ENCODE results near the gene IFT27. TPM values are rescaled to one million over a fixed set of nuclear protein-coding genes. Genes with fewer than 3 reads are reported as not detected.

IFT27 gene
- total RNA-seq, 1 donor from 2014 or later = 21.4 TPM

DNA sequence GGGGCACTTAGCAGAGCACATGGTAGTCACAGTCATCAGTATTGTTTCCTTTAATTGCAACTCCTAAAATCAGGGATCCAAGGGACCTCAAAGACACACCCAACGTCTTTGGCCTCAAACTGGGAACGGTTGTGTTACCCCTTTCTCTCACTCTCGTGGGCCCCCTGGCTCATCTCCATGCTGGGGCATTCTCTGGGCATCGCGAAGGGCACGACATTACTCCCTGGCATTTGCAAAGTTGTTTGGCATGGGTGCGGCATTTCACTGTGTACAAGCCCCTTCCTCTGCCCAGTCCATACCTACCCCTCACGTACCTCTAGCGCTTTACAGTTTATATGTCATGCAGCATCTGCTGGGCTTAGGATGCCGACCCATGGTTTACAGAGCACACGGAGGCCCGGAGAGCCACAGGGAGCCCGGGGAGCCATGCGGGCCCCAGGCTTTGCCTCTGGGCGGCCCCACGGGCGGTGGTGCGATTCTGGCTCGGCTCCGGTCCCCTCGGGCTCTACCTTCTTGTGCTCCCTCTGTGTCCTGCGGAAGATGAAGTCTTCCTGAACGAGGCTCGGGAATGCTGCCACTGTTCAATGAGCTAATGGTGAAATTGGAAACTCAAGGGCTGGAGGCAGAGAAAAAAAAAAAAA lies 50.4 kb downstream of the IFT27 start:
- DNase-seq (ENCODE audit: low spot score) = no peak

DNA sequence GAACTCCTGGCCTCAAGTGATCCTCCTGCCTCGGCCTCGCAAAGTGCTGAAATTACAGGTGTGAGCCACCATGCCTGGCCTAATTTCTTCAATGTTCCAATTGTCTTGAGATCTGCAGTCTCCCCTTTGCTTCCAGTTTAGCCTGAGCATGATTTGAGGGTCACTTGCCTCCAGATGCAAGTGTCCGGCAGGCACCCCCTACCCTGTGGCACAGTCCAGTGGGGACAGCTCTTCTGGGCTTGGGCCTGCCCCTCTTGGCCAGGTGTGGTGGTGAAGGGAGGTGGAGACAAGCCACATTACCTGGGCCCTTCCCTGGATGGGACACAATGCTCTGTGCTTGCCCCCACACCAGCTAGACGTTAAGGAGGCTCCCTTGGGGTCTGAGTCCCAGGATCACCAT lies 51.1 kb downstream of the IFT27 start:
- DNase-seq (ENCODE audit: low spot score) = no peak

DNA sequence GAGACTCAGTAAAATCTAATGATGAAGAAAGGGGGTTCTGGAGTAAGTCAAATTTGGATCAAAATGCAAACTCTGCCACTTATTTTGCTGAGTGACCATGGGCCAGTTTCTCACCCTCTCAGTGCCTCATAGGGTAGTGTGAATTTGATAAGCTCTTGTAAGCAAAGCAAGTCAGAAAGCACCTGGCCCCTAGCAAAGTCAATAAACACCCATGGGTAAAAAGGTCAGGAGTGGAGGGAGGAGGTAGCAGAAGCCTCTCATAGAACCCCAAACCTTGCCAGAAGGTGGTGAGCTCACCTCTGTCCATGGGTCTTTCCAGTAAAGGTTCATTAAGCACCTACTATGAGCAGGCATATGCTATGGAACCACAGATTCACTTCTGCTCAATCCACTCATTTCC lies 53.9 kb downstream of the IFT27 start:
- DNase-seq (ENCODE audit: low spot score) = no peak

DNA sequence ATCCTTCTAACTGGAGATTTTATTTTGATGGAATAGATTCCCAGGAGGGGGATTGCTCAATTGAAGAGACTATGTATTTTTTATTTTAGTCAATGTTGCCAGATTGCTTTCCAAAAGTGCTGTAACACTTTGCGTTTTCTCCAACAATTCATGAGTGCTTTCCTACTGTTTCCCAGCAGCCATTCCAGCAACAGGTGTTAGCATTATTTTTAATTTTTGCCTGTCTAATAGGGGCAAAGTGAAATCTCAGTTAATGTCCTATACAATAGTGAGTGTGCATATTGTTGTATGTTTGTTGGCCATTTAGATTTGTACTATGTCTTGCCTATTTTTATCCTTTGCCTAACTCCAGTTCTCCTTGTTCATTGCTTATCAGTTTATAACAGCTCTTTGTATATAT lies 60.3 kb downstream of the IFT27 start:
- DNase-seq (ENCODE audit: low spot score) = no peak

DNA sequence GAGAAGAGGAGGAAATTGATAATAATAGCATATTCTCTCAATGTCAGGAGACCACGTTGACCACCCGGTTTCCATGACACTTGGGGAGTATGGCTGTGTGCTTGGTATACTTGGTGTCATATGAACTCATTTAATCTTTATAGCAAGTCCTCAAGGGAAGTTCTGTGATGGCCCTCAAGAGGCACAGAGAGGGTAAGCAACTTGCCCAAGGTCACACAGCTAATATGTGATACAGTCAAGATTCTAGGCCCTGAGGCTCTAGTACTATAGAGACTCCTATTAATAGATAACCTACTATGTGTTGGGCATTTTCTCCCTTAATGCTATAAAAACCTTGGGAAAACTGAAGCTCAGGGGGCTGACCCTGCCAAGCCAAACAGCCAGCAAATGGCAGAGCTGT lies 61.8 kb downstream of the IFT27 start:
- no peak for DNase-seq (ENCODE audit: low spot score)

DNA sequence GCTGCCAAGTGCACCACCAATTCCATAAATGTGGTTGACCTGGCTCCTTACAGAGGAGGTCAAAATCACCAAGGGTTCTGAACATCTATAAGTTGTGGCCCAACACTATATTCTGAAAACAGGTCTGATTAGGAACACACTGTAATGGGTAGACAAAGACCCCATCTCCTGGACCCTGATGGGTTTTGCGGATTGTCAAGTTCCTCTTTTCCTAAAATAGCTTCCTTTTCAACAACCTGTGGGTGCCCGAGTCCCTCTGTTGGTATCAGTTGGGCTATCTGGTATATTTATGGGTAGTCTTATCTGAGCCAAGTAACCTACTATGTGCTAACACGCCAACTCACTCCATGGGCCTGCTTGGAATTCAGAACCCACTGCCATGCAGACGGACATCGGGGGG lies 62.5 kb downstream of the IFT27 start:
- no peak for DNase-seq (ENCODE audit: low spot score)

Other genes with a start within 250 kb of the IFT27 start
- gene EIF3D, start 247.0 kb downstream of the IFT27 start, total RNA-seq (ENCODE audit: insufficient read depth, low replicate concordance) = 153 TPM
- gene CACNG2, start 72.4 kb downstream of the IFT27 start, total RNA-seq (ENCODE audit: insufficient read depth, low replicate concordance) = not detected
- 15.2 TPM for gene PVALB, start 40.9 kb upstream of the IFT27 start, total RNA-seq (ENCODE audit: insufficient read depth, low replicate concordance)
- gene NCF4, start 84.9 kb upstream of the IFT27 start, total RNA-seq (ENCODE audit: insufficient read depth, low replicate concordance) = 13.5 TPM
- gene CSF2RB, start 137.5 kb upstream of the IFT27 start, total RNA-seq (ENCODE audit: insufficient read depth, low replicate concordance) = 8.7 TPM
- 12.5 TPM for gene TST, start 243.3 kb upstream of the IFT27 start, total RNA-seq (ENCODE audit: insufficient read depth, low replicate concordance)
- 60.2 TPM for gene MPST, start 243.6 kb upstream of the IFT27 start, total RNA-seq (ENCODE audit: insufficient read depth, low replicate concordance)